Endothelial cell (in vitro differentiated cells): Measurements from ENCODE around the gene THEMIS. TPM values are rescaled to one million over a fixed set of nuclear protein-coding genes. Genes with fewer than 3 reads are reported as not detected.

Source experiments
- DNase-seq: peaks from one replicate; pipeline ENCODE4 v3.0.0; 2021; ENCODE audit warnings: low spot score
- H3K27ac Mint-ChIP-seq: one replicate; pipeline ENCODE4 v1.8.0; 2021; ENCODE audit warnings: mixed read lengths, inconsistent platforms; ENCODE audit not compliant: unreplicated experiment
- H3K27me3 Mint-ChIP-seq: one replicate; pipeline ENCODE4 v1.8.0; 2021; ENCODE audit warnings: mild to moderate bottlenecking, moderate library complexity, mixed read lengths, inconsistent platforms; ENCODE audit not compliant: unreplicated experiment
- H3K36me3 Mint-ChIP-seq: one replicate; pipeline ENCODE4 v1.8.0; 2021; ENCODE audit warnings: mild to moderate bottlenecking, low read depth, mixed read lengths, inconsistent platforms; ENCODE audit not compliant: unreplicated experiment
- H3K4me1 Mint-ChIP-seq: one replicate; pipeline ENCODE4 v1.8.0; 2021; ENCODE audit warnings: mild to moderate bottlenecking, mixed read lengths, inconsistent platforms; ENCODE audit not compliant: unreplicated experiment
- H3K4me3 Mint-ChIP-seq: one replicate; pipeline ENCODE4 v1.8.0; 2021; ENCODE audit warnings: mild to moderate bottlenecking, mixed read lengths, inconsistent platforms; ENCODE audit not compliant: unreplicated experiment
- H3K9me3 Mint-ChIP-seq: one replicate; pipeline ENCODE4 v1.8.0; 2021; ENCODE audit warnings: mixed read lengths, inconsistent platforms; ENCODE audit not compliant: unreplicated experiment
- total RNA-seq: library from RNA; stranded (reverse); fragmentation: NEBNext Ultra II Directional; extraction: Animal tissue kit (Norgen Biotek cat#: 25700); gene quantifications from one replicate; pipeline ENCODE4 v1.2.1, GENCODE V29; 2021; ENCODE audit not compliant: unreplicated experiment
- TF ChIP-seq, protein P1 (sequence below): fragments of 200-600 bp; sonication (generic); IDR thresholded peaks from one replicate; pipeline ENCODE4 v1.5.0; 2021; ENCODE audit warnings: antibody characterized with exemption; ENCODE audit not compliant: unreplicated experiment

The THEMIS gene
- total RNA-seq, 1 donor from 2014 or later: not detected

DNA sequence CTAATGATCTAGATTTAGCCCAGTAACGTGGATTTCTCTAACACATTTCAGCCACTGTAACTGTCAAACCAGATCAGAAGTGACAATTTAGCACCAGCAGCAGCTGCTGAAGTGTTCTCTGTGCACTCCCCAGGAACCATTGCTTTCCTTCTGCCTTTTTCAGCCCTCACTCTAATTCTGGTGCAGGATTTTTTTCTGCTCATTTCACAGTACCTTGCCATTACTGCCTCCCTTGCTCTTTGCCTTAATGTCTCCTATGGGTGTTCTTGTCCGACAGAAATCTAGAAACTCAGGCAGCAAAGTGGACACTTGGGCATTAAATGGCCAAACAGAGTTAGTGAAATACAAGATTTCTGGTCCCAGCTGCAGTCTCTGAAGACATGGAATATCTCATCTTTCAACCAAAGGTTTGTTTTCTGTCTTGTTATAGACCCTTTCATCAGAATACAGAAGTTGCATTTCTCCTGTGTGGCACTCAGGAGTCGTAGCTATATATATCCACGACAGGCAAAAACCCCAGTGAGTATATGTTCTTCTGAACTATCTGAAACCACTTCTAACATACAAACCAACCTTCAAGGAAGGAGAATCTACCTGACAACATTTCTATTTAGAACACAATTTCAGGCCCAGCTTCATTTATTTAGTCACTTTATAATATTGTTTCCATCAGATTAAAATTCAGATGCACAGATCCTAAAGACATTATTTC lies 92.9 kb downstream of the THEMIS start:
- no peaks in the 10 kb centered on the region for H3K36me3 Mint-ChIP-seq
- H3K27ac Mint-ChIP-seq: no peak overlapping the region
- TF ChIP-seq, protein P1, sequence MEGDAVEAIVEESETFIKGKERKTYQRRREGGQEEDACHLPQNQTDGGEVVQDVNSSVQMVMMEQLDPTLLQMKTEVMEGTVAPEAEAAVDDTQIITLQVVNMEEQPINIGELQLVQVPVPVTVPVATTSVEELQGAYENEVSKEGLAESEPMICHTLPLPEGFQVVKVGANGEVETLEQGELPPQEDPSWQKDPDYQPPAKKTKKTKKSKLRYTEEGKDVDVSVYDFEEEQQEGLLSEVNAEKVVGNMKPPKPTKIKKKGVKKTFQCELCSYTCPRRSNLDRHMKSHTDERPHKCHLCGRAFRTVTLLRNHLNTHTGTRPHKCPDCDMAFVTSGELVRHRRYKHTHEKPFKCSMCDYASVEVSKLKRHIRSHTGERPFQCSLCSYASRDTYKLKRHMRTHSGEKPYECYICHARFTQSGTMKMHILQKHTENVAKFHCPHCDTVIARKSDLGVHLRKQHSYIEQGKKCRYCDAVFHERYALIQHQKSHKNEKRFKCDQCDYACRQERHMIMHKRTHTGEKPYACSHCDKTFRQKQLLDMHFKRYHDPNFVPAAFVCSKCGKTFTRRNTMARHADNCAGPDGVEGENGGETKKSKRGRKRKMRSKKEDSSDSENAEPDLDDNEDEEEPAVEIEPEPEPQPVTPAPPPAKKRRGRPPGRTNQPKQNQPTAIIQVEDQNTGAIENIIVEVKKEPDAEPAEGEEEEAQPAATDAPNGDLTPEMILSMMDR: no peak
- no peak overlapping the region for H3K4me3 Mint-ChIP-seq
- DNase-seq: no peak
- no peaks in the 10 kb centered on the region for H3K27me3 Mint-ChIP-seq
- H3K4me1 Mint-ChIP-seq: no peaks in the 10 kb centered on the region
- no peaks in the 10 kb centered on the region for H3K9me3 Mint-ChIP-seq

DNA sequence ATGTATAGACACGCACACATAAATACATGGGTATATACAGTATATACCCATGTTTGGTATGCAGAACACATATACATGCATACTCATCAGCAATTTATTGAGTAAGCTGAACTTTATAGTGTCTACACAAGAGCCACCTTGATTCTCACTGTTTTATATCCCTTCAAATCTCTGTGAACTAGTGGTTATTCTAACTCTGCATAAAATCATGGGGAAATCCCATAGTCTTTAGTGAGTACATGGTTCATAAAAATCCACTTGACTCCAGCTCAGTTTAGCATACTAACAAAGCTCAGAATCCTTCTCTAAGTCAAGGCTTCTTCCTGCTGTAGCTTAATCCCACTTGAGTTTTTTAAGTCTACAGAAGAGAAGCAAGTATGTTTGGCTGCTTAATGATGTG lies 104.1 kb downstream of the THEMIS start:
- H3K27me3 Mint-ChIP-seq: peaks cover under 1% of the 10 kb centered on the region
- no peaks in the 10 kb centered on the region for H3K9me3 Mint-ChIP-seq
- no peak for DNase-seq
- no peak overlapping the region for H3K27ac Mint-ChIP-seq
- H3K4me1 Mint-ChIP-seq: peaks cover 15% of the 10 kb centered on the region
- TF ChIP-seq, protein P1: no peak
- no peaks in the 10 kb centered on the region for H3K36me3 Mint-ChIP-seq
- no peak overlapping the region for H3K4me3 Mint-ChIP-seq

DNA sequence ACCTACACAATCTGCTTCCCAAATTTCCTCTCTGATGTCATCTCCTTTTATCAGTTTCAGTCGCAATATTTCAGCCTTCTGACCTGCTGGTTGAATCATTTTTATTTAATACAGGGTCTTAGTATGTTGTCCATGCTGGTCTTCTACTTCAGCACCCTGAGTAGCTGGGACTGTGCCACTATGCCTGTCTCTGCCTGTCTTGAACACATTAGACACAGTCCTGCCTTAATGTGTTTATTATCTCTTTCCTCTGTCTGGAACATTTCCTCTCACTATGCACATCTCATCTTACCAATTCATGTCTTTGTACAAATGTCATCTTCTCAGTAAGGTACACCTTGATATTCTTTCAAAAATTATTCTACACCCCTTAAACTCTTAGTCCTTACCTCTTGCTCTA lies 106.5 kb downstream of the THEMIS start:
- Mint-ChIP-seq H3K4me1 (peaks cover 15% of the 10 kb centered on the region), H3K9me3 (no peaks in the 10 kb centered on the region)
- TF ChIP-seq, protein P1: no peak

DNA sequence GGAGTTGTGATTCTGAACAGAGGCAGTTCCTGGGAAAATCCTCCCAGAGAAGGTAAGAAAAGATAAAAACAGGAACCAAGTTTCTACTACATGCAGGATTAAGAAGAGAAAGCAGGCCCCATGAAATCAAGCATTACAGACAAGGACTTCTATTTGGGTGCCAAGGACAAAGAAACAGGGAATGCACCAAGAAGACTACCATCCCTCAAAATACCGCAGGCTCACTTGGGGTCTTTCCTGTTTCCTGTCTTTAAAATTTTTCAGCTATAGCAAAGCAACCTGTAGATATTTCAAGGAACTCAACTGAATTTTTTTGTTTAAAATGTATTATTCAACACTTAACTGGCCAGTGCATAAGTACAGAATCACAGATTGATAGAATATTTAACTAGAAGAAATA lies 107.5 kb downstream of the THEMIS start:
- Mint-ChIP-seq H3K36me3 (no peaks in the 10 kb centered on the region), H3K4me1 (peaks cover 15% of the 10 kb centered on the region), H3K27me3 (peaks cover 1% of the 10 kb centered on the region), H3K4me3 (no peak overlapping the region), H3K9me3 (no peaks in the 10 kb centered on the region), H3K27ac (no peak overlapping the region)
- no peak for DNase-seq
- TF ChIP-seq, protein P1: no peak

More for the DNA sequence above, 106.5 kb downstream of the THEMIS start:
- no peaks in the 10 kb centered on the region for H3K36me3 Mint-ChIP-seq
- peaks cover 1% of the 10 kb centered on the region for H3K27me3 Mint-ChIP-seq
- DNase-seq: no peak
- H3K4me3 Mint-ChIP-seq: no peak overlapping the region
- H3K27ac Mint-ChIP-seq: no peak overlapping the region

DNA sequence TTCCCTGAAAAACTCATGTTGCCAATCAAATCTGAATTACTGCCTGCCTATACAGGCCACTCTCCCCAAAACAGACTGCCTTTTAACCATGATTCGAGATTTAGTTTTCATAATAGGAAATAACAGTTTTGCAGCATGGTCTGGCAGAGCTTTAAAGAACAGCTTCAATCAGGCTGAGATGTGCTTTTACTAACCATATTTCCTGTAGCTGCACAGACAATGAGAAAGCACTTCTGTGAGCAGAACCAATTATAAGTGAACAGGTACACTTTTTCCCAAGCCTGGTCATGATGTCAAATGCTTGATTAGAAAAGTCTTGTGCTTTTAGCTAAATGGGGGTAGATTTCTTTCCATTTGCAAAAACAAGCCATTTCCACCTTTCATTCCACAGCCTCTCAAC lies 108.2 kb downstream of the THEMIS start:
- TF ChIP-seq, protein P1: no peak

More for the DNA sequence above, 108.2 kb downstream of the THEMIS start:
- Mint-ChIP-seq H3K9me3 (no peaks in the 10 kb centered on the region), H3K4me3 (no peak overlapping the region), H3K4me1 (peaks cover 15% of the 10 kb centered on the region), H3K36me3 (no peaks in the 10 kb centered on the region), H3K27ac (no peak overlapping the region), H3K27me3 (peaks cover 1% of the 10 kb centered on the region)
- DNase-seq: no peak
